ENCODE measurements around the gene SLFN11.

- no peak for TF ChIP-seq FOSL1 (IDR thresholded peaks at IDR 0.05; ENCODE audit: insufficient read depth, low read depth, low read length)
- no peak for TF ChIP-seq CTCF (IDR thresholded peaks at IDR 0.05; ENCODE audit: control extremely low read depth in 1 of 3, insufficient read depth in 1 of 3, low read depth in 1 of 3, low read length in 3 of 3)
- TF ChIP-seq RAD21 (IDR thresholded peaks at IDR 0.05 in 1 of 2, conservative IDR thresholded peaks at IDR 0.05 in 1 of 2; ENCODE audit: low read depth in 2 of 2, low read length in 2 of 2), result 0 out of 4 replicates have a peak, but pooled peaks of 1 of the 2 experiments have one; percentile 3
- TF ChIP-seq ZNF274 (IDR thresholded peaks at IDR 0.05; ENCODE audit: borderline replicate concordance, extremely low read depth, low read length), result no peak
- TF ChIP-seq E2F6 (IDR thresholded peaks at IDR 0.05), result no peak
- no peak for TF ChIP-seq POLR2A (IDR thresholded peaks at IDR 0.05; ENCODE audit: control extremely low read depth in 1 of 2, low read depth in 2 of 2, low read length in 2 of 2)
Observed at GRCh38 chr17:35313875-35314409, 59.5 kb downstream of the SLFN11 start.

All from H1 (cell line).